GM23338 (cell line): ENCODE results near the gene NINL. TPM values are rescaled to one million over a fixed set of nuclear protein-coding genes. Genes with fewer than 3 reads are reported as not detected.
"Not testable (repeated sequence)": the region's sequence is repeated elsewhere in the genome, so short reads cannot be mapped to it uniquely, and the experiment has no call there.

Experiments used
- ATAC-seq: fragments of 200-7000 bp; cut with Tn5 transposase; 3 replicates; pipeline ENCODE4 v1.9.1; 2020
- DNase-seq: peaks from one replicate; pipeline ENCODE4 v3.0.0-alpha.2; 2015; ENCODE audit warnings: low spot score
- H2AFZ ChIP-seq: fragments of 200-600 bp; sonication (generic); 2 replicates; pipeline ENCODE4 v1.8.0; 2016; ENCODE audit warnings: antibody characterized with exemption, mild to moderate bottlenecking, moderate library complexity
- H3F3A ChIP-seq: fragments of 200-600 bp; sonication (generic); replicated peaks from 2 replicates; pipeline ENCODE4 v1.8.0; 2017; ENCODE audit warnings: antibody characterized with exemption, mixed run types, low read depth
- H3K27ac ChIP-seq: fragments of 200-600 bp; sonication (generic); 2 replicates; pipeline ENCODE4 v1.6.1; 2016; ENCODE audit warnings: low read depth
- H3K27me3 ChIP-seq: fragments of 200-600 bp; sonication (generic); 2 replicates; pipeline ENCODE4 v1.8.0; 2016; ENCODE audit warnings: mild to moderate bottlenecking, mixed run types, moderate library complexity; ENCODE audit not compliant: insufficient read depth
- H3K36me3 ChIP-seq: fragments of 200-600 bp; sonication (generic); 2 replicates; pipeline ENCODE4 v1.8.0; 2016; ENCODE audit warnings: mild to moderate bottlenecking; ENCODE audit not compliant: insufficient read depth
- H3K4me1 ChIP-seq: fragments of 200-600 bp; sonication (generic); 2 replicates; pipeline ENCODE4 v1.8.0; 2016; ENCODE audit warnings: mild to moderate bottlenecking, moderate library complexity; ENCODE audit not compliant: insufficient read depth
- H3K4me2 ChIP-seq: fragments of 200-600 bp; sonication (generic); 2 replicates; pipeline ENCODE4 v1.7.1; 2017; ENCODE audit warnings: mixed run types
- H3K4me3 ChIP-seq: fragments of 200-600 bp; sonication (generic); 2 replicates; pipeline ENCODE4 v1.6.1; 2016; ENCODE audit warnings: mixed run types
- H3K79me2 ChIP-seq: fragments of 200-600 bp; sonication (generic); replicated peaks from 2 replicates; pipeline ENCODE4 v1.8.0; 2017; ENCODE audit warnings: mild to moderate bottlenecking; ENCODE audit not compliant: insufficient read depth
- H3K9me2 ChIP-seq: fragments of 200-600 bp; sonication (generic); 2 replicates; pipeline ENCODE4 v1.8.0; 2017; ENCODE audit not compliant: insufficient read depth
- H4K20me1 ChIP-seq: fragments of 200-600 bp; sonication (generic); replicated peaks from 2 replicates; pipeline ENCODE4 v1.8.0; 2017; ENCODE audit warnings: mild to moderate bottlenecking; ENCODE audit not compliant: insufficient read depth
- H3K27ac Mint-ChIP-seq: 2 replicates; pipeline ENCODE4 v1.8.0; 2020; ENCODE audit warnings: inconsistent platforms, mild to moderate bottlenecking, moderate library complexity, mixed read lengths
- H3K27me3 Mint-ChIP-seq: 3 replicates; pipeline ENCODE4 v1.8.0; 2022; ENCODE audit warnings: low read depth, mild to moderate bottlenecking, moderate library complexity, mixed read lengths, inconsistent platforms; ENCODE audit not compliant: insufficient read depth, poor library complexity
- H3K36me3 Mint-ChIP-seq: 3 replicates; pipeline ENCODE4 v1.8.0; 2021; ENCODE audit warnings: low read depth, mild to moderate bottlenecking, inconsistent platforms, moderate library complexity, mixed read lengths
- H3K4me1 Mint-ChIP-seq: 3 replicates; pipeline ENCODE4 v1.8.0; 2020; ENCODE audit warnings: mild to moderate bottlenecking, inconsistent platforms, mixed read lengths
- H3K4me3 Mint-ChIP-seq: 3 replicates; pipeline ENCODE4 v1.8.0; 2021; ENCODE audit warnings: moderate library complexity, mild to moderate bottlenecking, inconsistent platforms, mixed read lengths
- H3K9me3 Mint-ChIP-seq: 3 replicates; pipeline ENCODE4 v1.8.0; 2020; ENCODE audit warnings: moderate library complexity, mild to moderate bottlenecking, inconsistent platforms, mixed read lengths
- CREB1 ChIP-seq: fragments of 250-450 bp; sonication (Bioruptor Pico); IDR thresholded peaks from 2 replicates; pipeline ENCODE4 v1.5.0; 2020; ENCODE audit warnings: low read depth, mild to moderate bottlenecking, moderate library complexity
- CTCF ChIP-seq, 2 experiments: fragments of 200-600 bp in 1 of 2; sonication (generic) in 1 of 2; conservative IDR thresholded peaks; 2 replicates each; pipeline versions ENCODE4 v1.5.1 to v1.6.1; 2016 to 2017; ENCODE audit warnings: antibody characterized with exemption in 2 of 2, low read depth in 2 of 2, mild to moderate bottlenecking in 2 of 2, moderate library complexity in 1 of 2
- ETS1 ChIP-seq: IDR thresholded peaks from 2 replicates; pipeline ENCODE4 v1.6.1; 2016; ENCODE audit warnings: antibody characterized with exemption
- EZH2phosphoT487 ChIP-seq: fragments of 200-600 bp; sonication (generic); IDR thresholded peaks from one replicate; pipeline ENCODE4 v1.8.1; 2018; ENCODE audit warnings: antibody characterized with exemption; ENCODE audit not compliant: unreplicated experiment
- JUNB ChIP-seq: IDR thresholded peaks from one replicate; pipeline ENCODE4 v1.6.1; 2016; ENCODE audit warnings: antibody characterized with exemption; ENCODE audit not compliant: unreplicated experiment
- NANOG ChIP-seq: IDR thresholded peaks from 2 replicates; pipeline ENCODE4 v1.6.1; 2016; ENCODE audit warnings: antibody characterized with exemption, borderline replicate concordance
- REST ChIP-seq: IDR thresholded peaks from one replicate; pipeline ENCODE4 v1.6.1; 2018; ENCODE audit warnings: antibody characterized with exemption; ENCODE audit not compliant: unreplicated experiment
- polyA plus RNA-seq: library from polyadenylated mRNA; unstranded; fragments of >200 nt; fragmentation: Nextera tagmentation; extraction: Ambion mirVana; gene quantifications from 2 replicates; pipeline ENCODE4 v1.2.1, GENCODE V29; 2016
- total RNA-seq: library from RNA; depleted of rRNA; stranded (reverse); fragments of >200 nt; shearing (Covaris generic); gene quantifications from 2 replicates; pipeline ENCODE4 v1.2.3, GENCODE V29; 2014

The NINL gene
- total and polyA plus RNA-seq, 2 experiments from 2014 or later = 18.0 to 31.2 TPM

- Histone ChIP-seq H3K4me1 (peaks cover 35% of the 10 kb centered on the region), H3K27ac (0 out of 2 replicates have a peak overlapping the region, but pooled peaks have one; percentile 42), H3K4me2 (0 out of 2 replicates have a peak overlapping the region, but pooled peaks have one; percentile 26), H3K79me2 (peaks cover 66% of the 10 kb centered on the region), H4K20me1 (peaks cover 24% of the 10 kb centered on the region)
- not testable (repeated sequence) for DNase-seq, H3K9me2 ChIP-seq, H3K4me3 ChIP-seq, ATAC-seq, H3K36me3 Mint-ChIP-seq, H3K27me3 ChIP-seq, H3K27me3 Mint-ChIP-seq, H3K4me3 Mint-ChIP-seq, H3K36me3 ChIP-seq, H2AFZ ChIP-seq, H3K9me3 Mint-ChIP-seq, H3F3A ChIP-seq, H3K27ac Mint-ChIP-seq
- H3K4me1 Mint-ChIP-seq = peaks cover 53% of the 10 kb centered on the region
Observed at GRCh38 chr20:25550645-25551337, 34.5 kb downstream of the NINL start.

- Histone ChIP-seq H2AFZ (no peak overlapping the region), H3K9me2 (no peaks in the 10 kb centered on the region; the same call in 1 of the 2 replicates), H4K20me1 (peaks cover 28% of the 10 kb centered on the region), H3F3A (no peaks in the 10 kb centered on the region), H3K4me3 (no peak overlapping the region), H3K27ac (no peak overlapping the region), H3K79me2 (peaks cover 65% of the 10 kb centered on the region), H3K4me1 (peaks cover 43% of the 10 kb centered on the region), H3K27me3 (no peaks in the 10 kb centered on the region), H3K36me3 (no peaks in the 10 kb centered on the region), H3K4me2 (no peak overlapping the region)
- H3K4me3 Mint-ChIP-seq = no peak overlapping the region
- DNase-seq = no peak
- H3K9me3 Mint-ChIP-seq = no peaks in the 10 kb centered on the region
- H3K27me3 Mint-ChIP-seq = peaks cover 7% of the 10 kb centered on the region
- H3K27ac Mint-ChIP-seq = peak overlapping the region; percentile 72
- no peak for ATAC-seq
- TF ChIP-seq CREB1 (CRISPR knock-in tag) (no peak), CTCF (conservative IDR thresholded peaks at IDR 0.05; ENCODE audit: low read depth in 2 of 2) (no peak), NANOG (no peak), JUNB (no peak)
- H3K36me3 Mint-ChIP-seq = peaks cover 3% of the 10 kb centered on the region; the same call in 1 of the 3 replicates
- H3K4me1 Mint-ChIP-seq = peaks cover 58% of the 10 kb centered on the region
Observed at GRCh38 chr20:25549843-25550477, 35.4 kb downstream of the NINL start.

- H3K9me2 ChIP-seq = no peaks in the 10 kb centered on the region; the same call in 1 of the 2 replicates
- Mint-ChIP-seq H3K27ac (peak overlapping the region; percentile 72), H3K36me3 (peaks cover 3% of the 10 kb centered on the region; the same call in 2 of the 3 replicates), H3K4me3 (no peak overlapping the region), H3K27me3 (peaks cover 7% of the 10 kb centered on the region), H3K4me1 (peaks cover 65% of the 10 kb centered on the region), H3K9me3 (no peaks in the 10 kb centered on the region)
- H2AFZ ChIP-seq = no peak overlapping the region
- H3K4me2 ChIP-seq = no peak overlapping the region
- H3K79me2 ChIP-seq = peaks cover 68% of the 10 kb centered on the region
- H3K36me3 ChIP-seq = no peaks in the 10 kb centered on the region
- H3F3A ChIP-seq = no peaks in the 10 kb centered on the region
- ATAC-seq (no peak), DNase-seq (no peak)
- H3K27ac ChIP-seq = no peak overlapping the region
- peaks cover 50% of the 10 kb centered on the region for H3K4me1 ChIP-seq
- H3K27me3 ChIP-seq = no peaks in the 10 kb centered on the region
- H3K4me3 ChIP-seq = no peak overlapping the region
- H4K20me1 ChIP-seq = peaks cover 28% of the 10 kb centered on the region
- TF ChIP-seq REST (no peak), CTCF (conservative IDR thresholded peaks at IDR 0.05; ENCODE audit: low read depth in 2 of 2) (no peak), ETS1 (no peak), CREB1 (CRISPR knock-in tag) (no peak), EZH2phosphoT487 (no peak)
Observed at GRCh38 chr20:25549172-25549773, 36.1 kb downstream of the NINL start.
